GM10847 (cell line): ENCODE measurements around the gene MAST1.
A peak's percentile ranks its signal among the peaks of the same experiment; 100 is the strongest.

Experiments used
- POLR2A ChIP-seq: IDR thresholded peaks from 2 replicates; pipeline ENCODE4 v1.6.1; 2011; ENCODE audit not compliant: insufficient read length; ENCODE audit errors: extremely low read depth

MAST1 gene

GRCh38 chr19:12858041-12858928 lies 20.0 kb downstream of the MAST1 start:
- no peak for TF ChIP-seq POLR2A

- TF ChIP-seq POLR2A = no peak
Measured at GRCh38 chr19:12859546-12859945, 21.2 kb downstream of the MAST1 start.

- no peak for TF ChIP-seq POLR2A
Measured at GRCh38 chr19:12864143-12864542, 25.8 kb downstream of the MAST1 start.

- no peak for TF ChIP-seq POLR2A
Measured at GRCh38 chr19:12864721-12865715, 26.7 kb downstream of the MAST1 start.

- no peak for TF ChIP-seq POLR2A
Measured at GRCh38 chr19:12865746-12866415, 27.6 kb downstream of the MAST1 start.

GRCh38 chr19:12866416-12867119 lies 28.3 kb downstream of the MAST1 start:
- no peak for TF ChIP-seq POLR2A

GRCh38 chr19:12867120-12868099 lies 29.1 kb downstream of the MAST1 start:
- peak; percentile 23 for TF ChIP-seq POLR2A

- no peak for TF ChIP-seq POLR2A
Measured at GRCh38 chr19:12868540-12869112, 30.3 kb downstream of the MAST1 start.

GRCh38 chr19:12871681-12872080 lies 33.4 kb downstream of the MAST1 start:
- TF ChIP-seq POLR2A = no peak

- no peak for TF ChIP-seq POLR2A
Measured at GRCh38 chr19:12872255-12872654, 33.9 kb downstream of the MAST1 start.

GRCh38 chr19:12872941-12873890 lies 34.9 kb downstream of the MAST1 start:
- TF ChIP-seq POLR2A = no peak
